H1 (cell line): Measurements from ENCODE around the gene SPDYE6. TPM values are rescaled to one million over a fixed set of nuclear protein-coding genes. Genes with fewer than 3 reads are reported as not detected.
"Not testable (repeated sequence)": the region's sequence is repeated elsewhere in the genome, so short reads cannot be mapped to it uniquely, and the experiment has no call there.

Experiments
- CTCF ChIA-PET: fragments of 300-600 bp; sonication (Branson Sonifier 250); formaldehyde crosslinking; loops from one replicate; lab custom pipeline; 2021; ENCODE audit not compliant: partially characterized antibody; lab: Charles Lee
- POLR2A ChIA-PET: fragments of 300-600 bp; sonication (Branson Sonifier 250); formaldehyde crosslinking; loops from one replicate; lab custom pipeline; 2021; ENCODE audit warnings: inconsistent platforms; ENCODE audit not compliant: partially characterized antibody; lab: Charles Lee
- DNase-seq, 2 experiments: peaks; one replicate each; pipeline versions ENCODE4 v3.0.0 to v3.0.0-alpha.2; 2010 to 2022; ENCODE audit warnings: low spot score in 2 of 2, low read depth in 1 of 2, mixed read lengths in 1 of 2
- FAIRE-seq: peaks from 2 replicates; lab custom pipeline; 2011; peaks lifted over from hg19 to GRCh38; lab: Jason Lieb, UNC
- H2AFZ ChIP-seq: 2 replicates; pipeline ENCODE4 v1.8.1; 2012; ENCODE audit warnings: low read length, inconsistent platforms
- H2AK5ac ChIP-seq: 2 replicates; pipeline ENCODE4 v1.6.1; 2013; ENCODE audit warnings: low read depth, low read length
- H2BK120ac ChIP-seq: replicated peaks from 2 replicates; pipeline ENCODE3; 2013; ENCODE audit warnings: low read depth, low read length, inconsistent platforms
- H2BK12ac ChIP-seq: 2 replicates; pipeline ENCODE4 v1.6.1; 2013; ENCODE audit warnings: low read depth, low read length
- H2BK15ac ChIP-seq: 2 replicates; pipeline ENCODE4 v1.6.1; 2013; ENCODE audit warnings: low read length
- H2BK20ac ChIP-seq: 2 replicates; pipeline ENCODE4 v1.6.1; 2013; ENCODE audit warnings: low read length
- H2BK5ac ChIP-seq: 2 replicates; pipeline ENCODE4 v1.6.1; 2013; ENCODE audit warnings: low read depth, low read length
- H3K14ac ChIP-seq: 2 replicates; pipeline ENCODE4 v1.6.1; 2013; ENCODE audit warnings: inconsistent platforms; ENCODE audit not compliant: insufficient read length
- H3K18ac ChIP-seq: 2 replicates; pipeline ENCODE4 v1.6.1; 2013; ENCODE audit warnings: low read length; ENCODE audit errors: extremely low read depth
- H3K23ac ChIP-seq: 2 replicates; pipeline ENCODE4 v1.6.1; 2013; ENCODE audit warnings: inconsistent platforms; ENCODE audit not compliant: insufficient read length
- H3K23me2 ChIP-seq: 2 replicates; pipeline ENCODE4 v1.6.1; 2013; ENCODE audit warnings: low read depth, low read length
- H3K27ac ChIP-seq: 2 replicates; pipeline ENCODE4 v1.6.1; 2011; ENCODE audit warnings: low read depth, low read length, inconsistent platforms
- H3K27me3 ChIP-seq, 4 experiments: replicated peaks in 1 of 4; 1 replicate in 1 of 4; 2 replicates in 3 of 4; pipeline versions ENCODE4 v1.6.1 to v1.8.1; 2011 to 2013; ENCODE audit warnings: low read length in 3 of 4, mild to moderate bottlenecking in 3 of 4, inconsistent platforms in 2 of 4, mixed read lengths in 2 of 4, moderate library complexity in 1 of 4; ENCODE audit not compliant: control insufficient read depth in 3 of 4, insufficient read depth in 3 of 4; ENCODE audit errors: extremely low read depth in 1 of 4
- H3K36me3 ChIP-seq, 4 experiments: 2 replicates each; pipeline versions ENCODE4 v1.6.1 to v1.8.1; 2011 to 2013; ENCODE audit warnings: mild to moderate bottlenecking in 4 of 4, low read length in 3 of 4, moderate library complexity in 2 of 4, control low read depth in 1 of 4, inconsistent platforms in 1 of 4; ENCODE audit not compliant: insufficient read depth in 4 of 4, control insufficient read depth in 2 of 4
- H3K4ac ChIP-seq: replicated peaks from 2 replicates; pipeline ENCODE3; 2013; ENCODE audit warnings: low read length, low read depth, mixed read lengths, inconsistent platforms; ENCODE audit not compliant: insufficient read length
- H3K4me1 ChIP-seq, 4 experiments: replicated peaks in 1 of 4; 1 replicate in 1 of 4; 2 replicates in 3 of 4; pipeline versions ENCODE4 v1.6.1 to v1.8.1; 2011 to 2013; ENCODE audit warnings: low read length in 3 of 4, inconsistent platforms in 2 of 4, mixed read lengths in 1 of 4; ENCODE audit not compliant: insufficient read depth in 4 of 4, control insufficient read depth in 3 of 4
- H3K4me2 ChIP-seq, 2 experiments: 2 replicates each; pipeline versions ENCODE4 v1.6.1 to v1.8.1; 2011 to 2013; ENCODE audit warnings: low read depth in 2 of 2, low read length in 2 of 2, control low read depth in 1 of 2, inconsistent platforms in 1 of 2, mild to moderate bottlenecking in 1 of 2; ENCODE audit not compliant: insufficient read depth in 1 of 2
- H3K4me3 ChIP-seq, 4 experiments: fragments of 200-600, 300-600 bp in 1 of 4; sonication (generic), shearing (Covaris generic), sonication (Bioruptor Twin) in 1 of 4; 2 replicates each; pipeline versions ENCODE4 v1.5.1 to v1.8.1; 2011 to 2016; ENCODE audit warnings: low read length in 4 of 4, low read depth in 3 of 4, control low read depth in 2 of 4, inconsistent platforms in 2 of 4, mild to moderate bottlenecking in 2 of 4, mixed read lengths in 1 of 4, moderate library complexity in 1 of 4; ENCODE audit not compliant: insufficient read depth in 2 of 4; ENCODE audit errors: extremely low read depth in 1 of 4
- H3K56ac ChIP-seq: replicated peaks from 2 replicates; pipeline ENCODE3; 2013; ENCODE audit warnings: low read depth, mild to moderate bottlenecking, mixed read lengths, low read length, inconsistent platforms; ENCODE audit not compliant: insufficient read length
- H3K79me1 ChIP-seq: 2 replicates; pipeline ENCODE4 v1.6.1; 2013; ENCODE audit warnings: low read depth, low read length, control low read depth
- H3K79me2 ChIP-seq, 2 experiments: 2 replicates each; pipeline versions ENCODE4 v1.6.1 to v1.8.1; 2012 to 2013; ENCODE audit warnings: low read length in 2 of 2, mild to moderate bottlenecking in 2 of 2, inconsistent platforms in 1 of 2; ENCODE audit not compliant: insufficient read depth in 2 of 2, control insufficient read depth in 1 of 2
- H3K9ac ChIP-seq, 4 experiments: replicated peaks in 1 of 4; 1 replicate in 1 of 4; 2 replicates in 3 of 4; pipeline versions ENCODE4 v1.6.1 to v1.8.1; 2011 to 2013; ENCODE audit warnings: low read depth in 3 of 4, low read length in 3 of 4, control low read depth in 2 of 4, mild to moderate bottlenecking in 2 of 4, moderate library complexity in 2 of 4, inconsistent platforms in 1 of 4; ENCODE audit errors: extremely low read depth in 1 of 4
- H3K9me3 ChIP-seq, 2 experiments: 2 replicates each; pipeline versions ENCODE4 v1.6.1 to v1.8.1; 2012 to 2013; ENCODE audit warnings: mild to moderate bottlenecking in 2 of 2, moderate library complexity in 2 of 2, control low read depth in 1 of 2, inconsistent platforms in 1 of 2, low read depth in 1 of 2, low read length in 1 of 2, mixed read lengths in 1 of 2; ENCODE audit not compliant: insufficient read depth in 2 of 2
- H4K20me1 ChIP-seq, 2 experiments: replicated peaks in 1 of 2; 2 replicates each; pipeline versions ENCODE3 to v1.8.1; 2011 to 2013; ENCODE audit warnings: inconsistent platforms in 2 of 2, low read length in 2 of 2, mild to moderate bottlenecking in 1 of 2; ENCODE audit not compliant: insufficient read depth in 2 of 2, control insufficient read depth in 1 of 2
- H4K5ac ChIP-seq: 2 replicates; pipeline ENCODE4 v1.6.1; 2013; ENCODE audit warnings: low read length, low read depth, mixed read lengths, inconsistent platforms; ENCODE audit not compliant: insufficient read length
- H4K8ac ChIP-seq: 2 replicates; pipeline ENCODE4 v1.8.0; 2013; ENCODE audit warnings: mild to moderate bottlenecking, moderate library complexity, low read length, inconsistent platforms; ENCODE audit not compliant: insufficient read depth; ENCODE audit errors: extremely low read depth
- H4K91ac ChIP-seq: replicated peaks from 2 replicates; pipeline ENCODE3; 2013; ENCODE audit warnings: low read length, mixed read lengths, inconsistent platforms; ENCODE audit not compliant: insufficient read length
- WGBS, 2 experiments: shearing (Covaris generic) in 1 of 2; methylation state at CpG; one replicate each; pipeline versions ENCODE4 v1.1.6 to v1.1.7; 2013 to 2015; ENCODE audit warnings: low lambda C conversion rate in 2 of 2, mixed read lengths in 2 of 2, inconsistent platforms in 1 of 2, low coverage in 1 of 2, missing lambda C conversion rate in 1 of 2; ENCODE audit not compliant: insufficient replicate concordance in 2 of 2, insufficient coverage in 1 of 2, insufficient read length in 1 of 2; ENCODE audit errors: extremely low coverage in 1 of 2, missing lambda C conversion rate in 1 of 2; 5-methylcytosine and 5-hydroxymethylcytosine counted together
- polyA plus RNA-seq, 7 experiments: library from polyadenylated mRNA; depleted of rRNA in 3 of 7; stranded (reverse) in 5 of 7; unstranded in 2 of 7; fragments of >200 nt in 5 of 7; fragments of 200-250 nt in 2 of 7; gene quantifications; 1 replicate in 5 of 7; 2 replicates in 1 of 7; 4 replicates in 1 of 7; pipeline versions ENCODE4 v1.2.1 to v1.2.3, GENCODE V29; 2011 to 2013; ENCODE audit warnings: missing spikeins in 2 of 7, mixed read lengths in 2 of 7
- total RNA-seq: library from RNA; stranded (reverse); fragmentation: NEBNext Ultra II Directional; extraction: Animal tissue kit (Norgen Biotek cat#: 25700); gene quantifications from 2 replicates; pipeline ENCODE4 v1.2.1, GENCODE V29; 2021

SPDYE6 gene
- total and polyA plus RNA-seq, 2 of the 8 experiments (the other 6 are each of a cell fraction or from before 2014, with no cell fraction given): not detected

DNA sequence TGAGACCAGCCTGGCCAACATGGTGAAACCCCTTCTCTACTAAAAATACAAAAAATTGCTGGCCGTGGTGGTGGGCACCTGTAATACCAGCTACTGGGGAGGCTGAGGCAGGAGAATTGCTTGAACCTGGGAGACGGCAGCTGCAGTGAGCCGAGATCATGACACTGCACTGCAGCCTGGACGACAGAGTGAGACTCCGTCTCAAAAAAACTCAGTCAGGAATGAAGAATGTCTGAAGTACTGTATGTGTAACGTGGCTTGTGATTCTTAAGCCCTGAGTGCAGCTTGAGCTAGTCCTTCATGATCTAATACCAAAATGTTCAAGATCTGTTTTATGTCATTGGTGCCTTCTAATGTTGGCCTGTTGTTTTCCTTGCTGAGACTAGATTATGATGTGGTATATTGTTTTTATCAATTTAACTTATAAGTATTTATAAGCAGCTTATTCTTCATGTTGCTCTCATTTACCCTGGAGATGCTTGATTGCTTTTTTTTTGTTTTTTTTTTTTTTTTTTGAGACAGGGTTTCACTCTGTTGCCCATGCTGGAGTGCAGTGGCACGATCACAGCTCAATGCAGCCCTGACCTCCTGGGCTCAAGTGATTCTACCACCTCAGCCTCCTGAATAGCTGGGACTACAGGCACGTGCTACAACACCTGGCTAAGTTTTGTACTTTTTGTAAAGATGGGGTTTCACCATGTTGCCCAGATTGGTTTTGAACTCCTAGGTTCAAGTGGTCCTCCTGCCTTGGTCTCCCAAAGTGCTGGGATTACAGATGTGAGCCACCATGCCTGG is 25.4 kb downstream of the SPDYE6 start:
- CTCF ChIA-PET: interaction anchor here (0.6 to 2.4 kb wide), 5 partner anchors 12 to 729 kb away, joined by 3 to 10 read pairs (median 3); no protein-coding TSS in a partner anchor
- H3K79me1 ChIP-seq, H3K4ac ChIP-seq, H4K5ac ChIP-seq, H3K18ac ChIP-seq, H2AK5ac ChIP-seq, H3K23ac ChIP-seq, H2BK12ac ChIP-seq, H3K56ac ChIP-seq, H4K20me1 ChIP-seq, H3K14ac ChIP-seq, H3K23me2 ChIP-seq, FAIRE-seq, H3K4me1 ChIP-seq, H3K9ac ChIP-seq, H3K79me2 ChIP-seq, H3K4me3 ChIP-seq, H2BK20ac ChIP-seq, H3K9me3 ChIP-seq, H2BK5ac ChIP-seq, H4K91ac ChIP-seq, H3K27me3 ChIP-seq, H2BK15ac ChIP-seq, H3K27ac ChIP-seq, H3K4me2 ChIP-seq, H2AFZ ChIP-seq, H4K8ac ChIP-seq, POLR2A ChIA-PET, H2BK120ac ChIP-seq, H3K36me3 ChIP-seq: not testable (repeated sequence)
- 94% methylated on average over 8 of the region's 8 CpGs; no CpG with 5 or more reads in 1 of the 2 experiments for WGBS, 2 experiments
- peak in 1 of 2 experiments; percentile 28 for DNase-seq
